Measurements from ENCODE around the gene PPP6R1. TPM values are rescaled to one million over a fixed set of nuclear protein-coding genes. Genes with fewer than 3 reads are reported as not detected.
"Not testable (repeated sequence)": the region's sequence is repeated elsewhere in the genome, so short reads cannot be mapped to it uniquely, and the experiment has no call there.

Gene PPP6R1
- total RNA-seq, 1 experiment from 2014 or later = 48.8 TPM

DNA sequence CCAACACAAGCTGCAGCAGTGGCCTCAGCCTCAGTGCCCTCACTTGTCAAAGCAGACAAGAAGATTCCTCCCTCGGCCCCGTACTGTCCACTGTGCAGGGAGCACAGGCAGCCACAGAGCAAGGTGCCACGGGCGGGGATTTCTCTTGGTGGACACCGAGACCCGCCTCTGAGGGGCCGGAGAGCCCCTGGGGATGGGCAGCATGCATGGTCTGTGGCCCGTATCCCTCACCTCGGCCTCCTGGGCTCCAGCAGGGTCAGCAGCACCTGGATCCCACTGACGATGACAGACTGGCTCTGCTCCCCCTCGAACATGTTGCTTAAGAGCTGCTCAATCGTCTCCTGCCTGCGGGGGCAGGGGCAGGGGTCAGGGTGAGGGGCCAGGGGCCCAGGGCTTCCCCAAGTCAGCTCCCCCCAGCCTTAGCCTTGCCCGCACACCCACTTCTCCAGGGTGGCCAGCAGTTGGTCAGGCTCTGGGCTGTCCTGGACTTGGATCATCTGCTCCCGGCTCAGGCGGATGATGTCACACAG is 16.8 kb downstream of the PPP6R1 start:
- DNase-seq (ENCODE audit: low read depth) = no peak

DNA sequence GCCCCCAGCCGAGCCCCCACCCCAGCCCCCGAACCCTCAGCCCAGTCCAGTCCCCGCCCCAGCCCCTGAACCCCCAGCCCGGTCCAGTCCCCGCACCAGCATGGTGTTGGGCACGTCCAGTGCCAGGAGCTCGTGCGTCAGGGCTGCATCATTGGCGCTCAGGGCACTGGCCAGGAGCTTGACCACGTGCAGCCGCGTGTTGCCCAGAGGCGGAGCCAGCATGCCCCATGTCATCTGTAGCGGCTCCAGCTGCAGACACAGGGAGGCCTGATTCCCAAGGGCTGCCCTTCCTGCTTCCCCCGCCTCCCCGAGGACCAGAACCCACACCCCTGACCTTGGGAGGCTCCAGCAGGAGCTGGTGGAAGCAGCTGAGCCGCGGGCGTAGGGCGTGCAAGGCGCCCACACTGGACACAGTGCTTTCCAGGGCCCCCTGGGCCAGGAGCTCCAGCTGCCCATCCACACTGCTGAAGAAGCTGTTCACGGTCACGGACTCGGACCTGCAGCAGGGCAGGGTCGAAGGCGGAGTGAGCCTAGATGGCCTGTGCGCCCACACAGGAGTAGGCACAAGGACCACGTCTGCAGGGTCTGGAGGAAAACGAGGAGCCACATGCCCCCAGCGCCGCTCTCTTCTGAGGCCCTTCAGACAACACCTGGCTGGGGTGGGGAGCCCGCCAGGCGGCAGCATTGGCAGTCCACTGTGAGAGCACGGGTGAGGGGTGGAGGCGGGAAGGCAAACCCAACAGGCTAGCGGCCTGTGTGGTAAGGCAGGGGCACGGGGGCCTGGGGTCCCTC is 17.5 kb downstream of the PPP6R1 start:
- no peak for DNase-seq (ENCODE audit: low read depth)

DNA sequence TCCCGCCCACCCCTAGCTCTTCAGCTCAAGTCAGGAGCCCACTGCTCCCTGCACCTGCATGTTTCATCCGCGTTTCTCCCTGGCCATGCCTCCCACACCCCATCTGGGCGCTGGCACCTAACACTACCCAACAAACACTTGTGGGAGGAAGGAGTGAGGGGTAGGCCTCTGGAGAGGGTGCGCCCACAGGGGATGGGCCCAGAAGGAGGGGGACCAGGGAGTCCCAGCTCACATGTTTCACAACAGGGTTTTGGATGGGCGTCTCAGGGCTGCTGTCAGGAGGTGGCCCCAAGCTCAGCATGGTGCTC is 18.1 kb downstream of the PPP6R1 start:
- no peak for DNase-seq (ENCODE audit: low read depth)

DNA sequence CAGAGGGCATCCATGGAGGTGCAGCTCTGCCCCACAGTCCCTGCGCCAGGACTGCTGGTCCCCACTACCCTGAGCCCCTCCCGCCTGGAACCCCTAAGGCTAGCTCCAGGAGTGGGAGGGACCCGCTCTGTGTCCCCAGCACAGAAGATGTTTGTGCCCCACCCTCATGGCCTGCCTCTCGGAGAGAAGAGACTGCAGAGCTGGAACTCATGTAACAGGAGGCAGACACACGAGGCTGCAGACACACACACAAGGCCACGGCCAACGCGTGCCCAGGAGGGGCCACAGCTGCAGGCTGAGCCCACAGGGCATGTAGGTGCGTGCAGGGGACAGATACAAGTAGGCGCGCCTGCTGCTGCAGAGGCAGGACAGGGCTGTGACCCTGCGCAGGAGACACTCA is 19.8 kb downstream of the PPP6R1 start:
- no peak for DNase-seq (ENCODE audit: low read depth)

DNA sequence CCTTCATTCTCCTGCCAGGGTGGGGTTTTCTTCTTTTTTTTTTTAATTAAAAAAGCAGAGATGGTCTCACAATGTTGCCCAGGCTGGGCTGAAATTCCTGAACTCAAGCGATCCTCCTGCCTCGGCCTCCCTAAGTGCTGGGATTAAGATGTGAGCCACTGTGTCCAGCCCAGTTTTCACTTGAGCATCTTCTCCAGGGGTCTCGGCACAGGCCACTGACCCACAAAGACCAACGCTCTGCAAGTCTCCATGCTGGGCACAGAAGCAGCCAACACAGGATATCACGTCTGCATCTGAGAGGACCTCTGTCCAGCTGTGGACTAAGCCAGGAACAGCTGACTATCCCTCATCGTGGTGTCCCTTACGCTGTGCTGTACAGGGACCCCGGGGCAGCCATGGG is 20.8 kb downstream of the PPP6R1 start:
- no peak for DNase-seq (ENCODE audit: low read depth)

DNA sequence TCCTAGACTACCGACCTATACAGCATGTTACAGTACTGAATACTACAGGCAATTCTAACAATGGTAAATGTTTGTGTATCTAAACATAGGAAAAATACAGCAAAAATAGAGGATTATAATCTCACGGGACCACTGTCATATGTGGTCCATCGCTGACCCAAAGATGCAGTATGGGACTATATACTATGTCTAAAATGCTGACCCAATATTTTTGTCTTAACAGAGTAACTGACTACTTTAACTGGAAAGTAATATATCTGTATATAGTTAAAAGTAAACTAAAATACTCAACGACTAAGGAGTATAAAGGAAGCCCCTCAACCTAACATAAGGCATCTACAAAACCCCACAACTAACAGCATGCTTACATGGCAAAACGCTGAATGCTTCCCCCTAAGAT is 25.8 kb downstream of the PPP6R1 start:
- DNase-seq (ENCODE audit: low read depth) = no peak

DNA sequence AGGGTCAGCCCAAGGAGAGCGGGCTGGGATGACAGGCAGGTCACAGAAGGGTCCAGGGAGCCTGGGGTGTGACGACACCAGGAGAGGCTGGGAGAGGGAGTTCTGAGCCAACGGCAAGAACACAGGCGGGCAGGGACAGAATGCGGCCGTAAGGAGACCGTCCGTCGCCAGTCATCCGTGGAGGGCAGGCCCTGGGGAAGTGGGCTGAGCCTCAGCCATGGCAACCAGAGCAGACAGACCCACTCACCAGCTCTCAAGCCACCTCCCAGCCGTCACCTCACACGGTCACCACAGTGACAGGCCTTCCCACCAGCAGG is 26.6 kb downstream of the PPP6R1 start:
- no peak for DNase-seq (ENCODE audit: low read depth)

DNA sequence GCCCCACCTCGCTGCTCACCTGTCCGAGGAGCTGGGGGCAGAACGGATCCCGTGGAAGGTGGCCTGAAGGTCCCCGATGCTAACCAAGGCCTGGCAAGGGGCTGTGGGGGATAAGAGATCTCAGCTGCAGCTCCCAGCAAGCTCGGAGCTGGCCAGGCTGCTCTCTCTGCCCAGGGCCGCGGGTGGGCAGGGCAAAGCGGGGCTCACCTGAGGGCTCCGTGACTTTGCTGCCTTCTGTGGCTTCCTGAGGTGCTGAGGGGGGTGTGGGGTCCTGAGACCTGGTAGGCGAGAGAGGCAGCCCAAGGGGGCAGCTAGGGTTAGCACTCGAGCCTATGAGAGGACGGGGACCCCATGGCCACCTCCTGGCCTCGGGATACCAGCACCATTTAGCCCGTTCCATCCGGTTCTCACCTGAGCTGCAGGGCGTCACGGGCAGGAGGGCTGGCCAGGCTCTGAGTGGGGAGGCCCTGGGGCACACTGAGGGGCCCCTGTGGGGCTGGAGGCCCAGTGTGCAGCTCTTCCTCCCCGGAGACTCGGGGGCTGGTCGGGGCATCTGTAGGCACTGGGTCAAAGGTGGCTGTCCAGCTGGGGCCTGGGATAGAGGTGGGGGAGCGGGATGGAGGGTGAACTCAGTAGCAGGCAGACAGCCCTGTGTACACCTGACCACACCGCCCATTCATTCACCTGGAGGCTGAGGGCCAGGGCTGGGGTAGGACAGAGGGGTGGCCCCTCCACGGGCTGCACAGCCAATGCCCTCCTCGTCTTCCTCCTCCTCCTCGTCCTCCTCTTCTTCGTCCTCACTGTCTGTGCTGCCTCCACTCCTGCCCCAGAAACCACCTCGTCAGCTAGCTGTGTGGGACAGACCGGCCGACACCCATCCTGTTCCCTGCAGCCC is 27.2 kb downstream of the PPP6R1 start:
- no peak for DNase-seq (ENCODE audit: low read depth)

DNA sequence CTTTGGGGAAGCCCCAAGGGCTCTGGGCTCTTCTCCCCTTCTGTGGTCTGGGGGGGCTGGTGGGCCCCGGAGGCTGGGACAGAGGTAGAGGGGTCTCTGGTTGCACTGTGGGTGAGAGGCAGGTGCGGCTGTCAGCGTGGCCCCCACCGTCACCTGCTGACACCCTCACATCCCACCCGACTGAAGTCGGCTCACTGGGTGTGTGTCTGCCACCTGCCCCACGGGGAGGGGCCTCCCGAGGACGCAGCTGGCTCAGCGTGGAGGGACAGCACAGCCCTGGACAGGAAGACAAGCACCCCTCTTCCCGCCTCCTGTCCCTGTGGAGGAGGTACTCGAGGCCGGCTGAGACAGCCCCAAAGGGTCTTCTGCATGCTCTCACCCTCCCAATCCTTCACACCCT is 28.0 kb downstream of the PPP6R1 start:
- no peak for DNase-seq (ENCODE audit: low read depth)

DNA sequence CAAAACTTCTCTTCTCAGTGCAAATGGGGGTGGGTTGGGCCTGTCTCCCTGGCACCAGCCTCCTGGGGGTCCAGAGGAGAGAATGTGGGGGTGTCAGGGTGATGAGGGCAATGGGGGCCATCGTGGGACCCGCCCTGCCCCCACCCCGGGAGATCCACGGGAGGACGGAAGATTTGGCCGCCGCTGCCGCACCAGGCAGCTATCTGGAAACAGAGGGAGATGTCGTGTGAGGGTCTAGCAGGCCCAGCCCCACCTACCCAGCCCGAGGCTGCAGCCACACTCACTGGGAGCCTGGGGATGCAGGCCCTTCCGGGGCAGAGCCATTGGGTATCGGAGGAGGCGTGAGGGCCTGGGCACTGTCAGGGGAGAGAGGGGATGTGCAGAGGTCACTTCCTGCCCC is 28.5 kb downstream of the PPP6R1 start:
- no peak for DNase-seq (ENCODE audit: low read depth)

DNA sequence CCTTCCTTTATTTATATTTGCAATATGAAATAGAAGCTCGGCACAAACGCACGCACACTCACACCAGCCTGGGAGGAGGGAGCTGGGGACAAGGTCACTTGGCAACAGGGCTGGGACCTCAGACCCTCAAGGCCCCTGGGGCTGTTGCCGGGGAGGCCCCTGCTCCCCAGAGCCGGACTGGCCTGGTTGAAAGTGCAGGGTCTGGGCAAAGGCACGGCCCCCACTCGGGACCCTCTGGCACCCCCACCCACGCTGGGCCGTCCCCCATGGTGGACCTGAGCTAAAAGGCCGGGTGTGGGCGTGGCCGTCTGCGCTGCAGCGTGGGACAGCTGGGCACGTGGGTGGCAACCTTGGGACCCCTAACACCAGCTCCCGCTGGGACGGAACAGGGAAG is 29.0 kb downstream of the PPP6R1 start:
- DNase-seq (ENCODE audit: low read depth) = no peak

DNA sequence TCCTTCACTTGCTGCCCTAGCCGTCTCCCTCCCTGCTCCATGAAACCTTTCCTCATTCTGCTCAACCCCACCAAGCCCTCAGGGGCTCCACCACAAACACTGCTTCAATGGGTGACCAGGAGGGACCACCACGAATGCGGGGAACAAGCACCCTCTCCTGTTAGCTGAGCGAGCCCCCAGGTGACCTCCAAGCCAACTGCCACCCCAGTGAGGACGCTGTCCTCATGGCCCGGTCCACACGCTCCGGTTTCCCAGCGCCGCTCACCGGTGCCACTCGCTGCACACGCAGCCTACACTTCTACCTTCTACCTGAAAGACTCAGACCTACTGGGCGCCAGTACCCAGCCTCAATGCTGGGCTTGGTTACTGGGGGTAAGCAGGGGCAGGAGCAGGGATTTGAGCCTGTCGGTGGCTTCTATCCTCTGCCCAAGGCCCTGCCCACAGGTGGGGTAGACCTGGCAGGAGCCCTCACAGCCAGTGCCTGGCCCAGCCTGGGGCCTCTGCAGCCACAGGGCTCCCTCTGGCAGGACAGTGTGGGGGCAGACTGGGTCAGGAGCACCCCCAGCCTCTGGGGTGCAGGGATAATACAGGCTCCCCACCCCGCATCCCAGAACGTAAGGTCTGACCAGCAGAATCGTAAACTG is 29.6 kb downstream of the PPP6R1 start:
- DNase-seq (ENCODE audit: low read depth) = no peak

DNA sequence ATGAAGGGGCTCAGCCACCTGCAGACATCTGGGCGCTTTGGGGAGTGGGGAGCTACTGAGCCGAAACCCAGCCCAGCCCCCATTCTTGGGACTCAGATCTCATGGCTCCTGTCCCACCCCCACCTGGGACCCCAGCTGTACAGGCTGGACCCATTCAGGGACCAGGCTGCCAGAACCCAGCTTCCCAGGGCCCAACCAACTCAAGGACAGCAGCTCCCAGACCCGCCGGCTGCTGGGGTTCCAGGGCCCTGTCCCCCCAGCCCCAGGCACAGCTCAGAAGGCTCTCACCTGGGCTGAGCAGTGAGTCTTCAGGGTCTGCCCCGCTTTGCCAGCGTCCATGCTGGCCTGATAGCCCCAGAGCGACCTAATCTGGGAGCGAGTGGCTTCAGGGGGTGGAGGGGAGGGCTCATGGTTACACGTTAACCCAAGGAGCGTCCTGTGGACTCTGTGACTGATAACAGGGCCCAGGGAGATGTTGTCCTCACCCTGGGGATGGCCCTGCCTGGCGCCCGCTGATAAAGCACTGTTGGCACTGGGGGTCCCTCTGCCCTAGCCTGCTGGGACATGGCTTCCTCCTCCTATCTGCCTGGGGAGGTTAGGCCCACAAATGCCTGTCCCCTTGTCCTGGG is 30.3 kb downstream of the PPP6R1 start, which contains the start of gene TMEM86B:
Gene TMEM86B (minus strand): TSS at position 361 of the 629 bp plus-strand sequence. CDS start 22 bp downstream, at position 339.
- DNase-seq (ENCODE audit: low read depth) = no peak

DNA sequence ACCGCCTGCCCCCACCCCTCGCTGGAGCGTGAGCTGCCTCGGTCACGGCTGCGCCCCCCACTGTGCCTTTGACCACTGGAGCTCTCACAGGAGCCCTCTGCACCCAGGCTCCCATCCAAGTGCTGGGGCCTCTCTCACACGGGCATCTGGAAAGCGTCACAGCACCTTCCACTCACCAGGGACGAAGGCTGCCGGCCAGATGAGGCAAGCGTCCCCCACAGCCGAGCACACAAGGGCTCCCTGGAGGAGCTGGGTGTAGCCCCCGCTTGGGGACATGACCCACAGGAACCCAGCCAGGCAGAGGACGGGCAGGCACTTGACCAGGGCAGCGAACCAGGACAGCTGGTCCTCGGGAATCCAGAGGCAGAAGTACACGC is 30.8 kb downstream of the PPP6R1 start:
- DNase-seq (ENCODE audit: low read depth) = no peak

DNA sequence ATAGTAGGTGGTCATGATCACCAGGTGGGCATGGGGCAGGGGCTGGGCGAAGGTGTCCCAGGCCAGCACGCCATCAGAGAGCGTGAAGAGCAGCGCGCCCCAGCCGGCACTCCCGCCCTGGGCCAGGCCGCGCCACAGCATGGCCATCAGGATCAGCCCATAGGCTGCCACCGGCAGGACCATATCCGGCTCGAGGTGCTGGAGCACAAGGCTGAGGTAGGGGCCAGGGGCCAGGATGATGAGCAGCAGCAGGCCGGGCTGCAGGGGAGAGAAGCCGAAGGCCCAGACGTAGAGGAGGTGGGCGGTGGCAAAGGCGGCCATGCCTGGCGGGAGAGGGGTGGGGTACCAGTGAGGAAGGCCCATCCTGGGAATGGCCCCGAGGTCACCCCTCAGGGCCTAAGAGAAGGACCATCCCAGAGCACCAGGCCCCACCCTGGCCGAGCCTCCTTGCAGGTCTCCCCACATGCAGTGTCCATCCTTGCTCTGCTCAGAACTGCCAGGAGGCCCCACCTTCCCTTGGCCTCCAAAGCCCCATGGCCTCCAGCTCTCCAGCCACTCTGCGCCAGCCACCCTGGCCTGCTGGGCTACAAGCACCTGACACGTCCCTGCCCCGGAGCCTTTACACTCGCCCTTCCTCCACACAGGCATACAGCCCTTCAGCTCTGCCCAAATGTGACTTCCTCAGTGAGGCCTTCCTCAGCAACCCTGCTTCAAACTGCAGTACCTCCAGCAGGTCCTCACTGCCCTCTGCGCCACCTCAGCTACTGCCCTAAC is 31.4 kb downstream of the PPP6R1 start:
- DNase-seq (ENCODE audit: low read depth) = no peak

DNA sequence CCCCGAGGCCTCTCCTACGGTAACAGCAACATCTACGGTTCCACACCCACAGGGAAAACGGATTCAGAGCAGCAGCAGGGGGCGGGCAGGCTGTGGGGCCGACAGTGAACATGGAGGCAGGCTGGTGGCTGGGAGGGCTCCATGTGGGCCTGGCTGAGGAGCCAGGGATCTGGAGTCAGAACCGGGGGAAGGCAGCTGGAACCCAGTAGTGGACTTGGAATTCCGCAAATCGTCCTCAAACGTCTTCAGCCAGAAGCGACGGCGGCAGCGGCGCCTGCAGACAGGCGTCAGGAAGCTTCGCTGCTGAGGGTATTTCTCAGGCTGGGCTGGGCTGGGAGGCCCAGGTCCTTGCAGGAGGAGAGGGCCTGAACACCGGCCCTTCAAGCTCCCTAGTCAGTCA is 32.0 kb downstream of the PPP6R1 start:
- DNase-seq (ENCODE audit: low read depth) = no peak

DNA sequence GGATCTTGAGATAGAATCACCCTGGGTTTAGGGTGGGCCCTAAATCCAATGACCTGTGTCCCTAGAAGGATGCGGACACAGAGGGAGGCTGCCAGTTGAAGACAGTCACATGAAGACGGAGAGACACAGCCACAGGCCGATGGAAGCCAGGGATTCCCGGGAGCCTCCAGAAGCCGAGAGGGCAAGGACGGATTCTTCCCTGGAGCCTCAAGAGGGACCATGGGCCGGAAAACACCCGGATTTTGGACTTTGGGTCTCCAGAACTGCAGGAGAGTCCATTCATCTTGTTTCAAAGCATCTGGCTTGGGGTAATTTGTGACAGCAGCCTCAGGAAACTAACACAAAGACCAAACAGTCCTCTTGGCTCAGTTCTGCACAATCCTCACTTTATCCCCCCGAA is 32.5 kb downstream of the PPP6R1 start:
- no peak for DNase-seq (ENCODE audit: low read depth)

DNA sequence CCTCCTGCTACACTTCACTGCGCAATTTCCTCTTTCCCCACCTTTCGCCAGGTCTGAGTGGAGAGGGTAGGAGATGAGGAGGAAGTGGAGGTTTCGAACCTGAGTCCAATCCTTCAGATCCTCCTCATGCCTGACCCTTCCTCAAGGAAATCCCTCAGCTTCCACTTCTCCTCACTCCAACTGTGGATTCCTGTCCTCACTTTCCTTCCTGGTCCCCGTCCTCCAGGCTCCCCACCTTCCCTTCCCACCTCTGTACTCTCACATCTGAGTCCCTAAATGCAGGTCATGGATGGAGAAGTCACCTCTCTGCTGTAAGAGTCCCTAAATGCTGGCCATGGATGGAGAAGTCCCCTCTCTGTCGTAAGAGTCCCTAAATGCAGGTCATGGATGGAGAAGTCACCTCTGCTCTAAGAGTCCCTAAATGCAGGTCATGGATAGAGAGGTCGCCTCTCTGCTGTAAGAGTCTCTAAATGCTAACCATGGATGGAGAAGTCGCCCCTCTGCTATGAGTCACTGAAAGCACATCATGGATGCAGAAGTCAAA is 33.3 kb downstream of the PPP6R1 start:
- no peak for DNase-seq (ENCODE audit: low read depth)

DNA sequence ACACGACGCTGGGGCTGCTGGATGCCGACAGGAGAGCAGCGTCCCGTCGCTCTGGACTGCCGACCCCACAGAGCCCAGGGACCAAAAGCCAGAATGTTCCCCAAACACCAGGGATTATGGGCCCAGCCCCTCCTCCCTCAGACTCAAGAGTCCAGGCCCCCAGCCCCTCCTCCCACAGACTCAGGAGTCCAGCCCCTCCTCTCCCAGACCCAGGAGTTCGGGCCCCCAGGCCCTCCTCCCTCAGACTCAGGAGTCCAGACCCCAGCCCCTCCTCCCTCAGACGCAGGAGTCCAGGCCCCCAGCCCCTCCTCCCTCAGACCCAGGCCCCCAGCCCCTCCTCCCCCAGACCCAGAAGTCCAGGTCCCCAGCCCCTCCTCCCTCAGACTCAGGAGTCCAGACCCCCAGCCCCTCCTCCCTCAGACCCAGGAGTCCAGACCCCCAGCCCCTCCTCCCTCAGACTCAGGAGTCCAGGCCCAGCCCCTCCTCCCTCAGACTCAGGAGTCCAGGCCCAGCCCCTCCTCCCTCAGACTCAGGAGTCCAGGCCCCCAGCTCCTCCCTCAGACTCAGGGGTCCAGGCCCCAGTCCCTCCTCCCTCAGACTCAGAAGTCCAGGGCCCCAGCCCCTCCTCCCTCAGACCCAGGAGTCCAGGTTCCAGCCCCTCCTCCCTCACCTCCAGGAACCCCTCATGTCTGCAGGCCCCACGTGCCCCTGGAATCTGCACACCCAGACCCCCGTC is 34.0 kb downstream of the PPP6R1 start:
- not testable (repeated sequence) for DNase-seq (ENCODE audit: low read depth)

DNA sequence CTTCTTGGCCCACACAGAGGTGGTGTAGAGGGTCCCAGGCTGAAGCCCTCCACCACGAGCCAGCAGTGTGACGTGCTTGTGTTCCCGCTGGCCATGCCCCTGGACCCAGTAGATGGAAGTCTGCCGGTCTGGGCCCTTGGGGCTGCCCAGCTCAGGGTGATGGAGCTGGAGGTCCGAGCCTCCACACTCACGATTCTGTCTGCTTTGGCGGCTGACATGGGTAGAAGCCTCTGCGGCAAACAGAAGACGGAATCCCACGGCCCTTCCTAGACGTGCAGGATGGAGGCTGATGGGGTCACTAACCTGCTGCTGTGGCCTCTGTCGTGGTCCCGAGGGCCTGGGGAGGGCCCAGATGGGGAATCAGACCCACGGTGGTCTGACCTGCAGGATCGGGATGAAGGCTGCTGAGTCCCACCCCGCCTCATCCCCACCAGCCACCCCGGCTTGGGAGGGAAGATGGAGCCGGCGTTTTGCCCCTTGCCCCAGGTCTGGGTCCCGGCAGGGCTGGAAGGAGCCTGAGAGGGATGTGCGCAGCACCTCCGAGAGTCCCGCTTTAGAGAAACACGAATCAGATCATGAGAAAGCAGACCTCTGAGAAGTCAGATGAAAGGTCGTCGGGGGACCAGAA is 34.7 kb downstream of the PPP6R1 start:
- DNase-seq (ENCODE audit: low read depth) = no peak
